Retinal pigment epithelial cell (primary cell): ENCODE data around the gene CD3D.

Experiments used
- DNase-seq: peaks from one replicate; pipeline ENCODE4 v3.0.0-alpha.2; 2010; ENCODE audit warnings: low read depth
- H3K4me3 ChIP-seq: 2 replicates; pipeline ENCODE4 v1.5.1; 2011; ENCODE audit warnings: mild to moderate bottlenecking, low read length, control low read depth, moderate library complexity
- TF ChIP-seq, protein P1 (sequence below): conservative IDR thresholded peaks from 2 replicates; pipeline ENCODE4 v1.5.1; 2011; ENCODE audit warnings: low read depth, low read length, control low read depth, inconsistent platforms

Gene CD3D

GRCh38 chr11:118290923-118291322, 51.6 kb downstream of the CD3D start:
- TF ChIP-seq, protein P1, sequence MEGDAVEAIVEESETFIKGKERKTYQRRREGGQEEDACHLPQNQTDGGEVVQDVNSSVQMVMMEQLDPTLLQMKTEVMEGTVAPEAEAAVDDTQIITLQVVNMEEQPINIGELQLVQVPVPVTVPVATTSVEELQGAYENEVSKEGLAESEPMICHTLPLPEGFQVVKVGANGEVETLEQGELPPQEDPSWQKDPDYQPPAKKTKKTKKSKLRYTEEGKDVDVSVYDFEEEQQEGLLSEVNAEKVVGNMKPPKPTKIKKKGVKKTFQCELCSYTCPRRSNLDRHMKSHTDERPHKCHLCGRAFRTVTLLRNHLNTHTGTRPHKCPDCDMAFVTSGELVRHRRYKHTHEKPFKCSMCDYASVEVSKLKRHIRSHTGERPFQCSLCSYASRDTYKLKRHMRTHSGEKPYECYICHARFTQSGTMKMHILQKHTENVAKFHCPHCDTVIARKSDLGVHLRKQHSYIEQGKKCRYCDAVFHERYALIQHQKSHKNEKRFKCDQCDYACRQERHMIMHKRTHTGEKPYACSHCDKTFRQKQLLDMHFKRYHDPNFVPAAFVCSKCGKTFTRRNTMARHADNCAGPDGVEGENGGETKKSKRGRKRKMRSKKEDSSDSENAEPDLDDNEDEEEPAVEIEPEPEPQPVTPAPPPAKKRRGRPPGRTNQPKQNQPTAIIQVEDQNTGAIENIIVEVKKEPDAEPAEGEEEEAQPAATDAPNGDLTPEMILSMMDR = peak; percentile 10
- H3K4me3 ChIP-seq = no peak overlapping the region
- DNase-seq = no peak

GRCh38 chr11:118289401-118289800, 53.1 kb downstream of the CD3D start:
- H3K4me3 ChIP-seq = no peak overlapping the region
- DNase-seq = no peak
- TF ChIP-seq, protein P1 = no peak
